ENCODE measurements around the gene C17orf113.

Gene C17orf113

DNA sequence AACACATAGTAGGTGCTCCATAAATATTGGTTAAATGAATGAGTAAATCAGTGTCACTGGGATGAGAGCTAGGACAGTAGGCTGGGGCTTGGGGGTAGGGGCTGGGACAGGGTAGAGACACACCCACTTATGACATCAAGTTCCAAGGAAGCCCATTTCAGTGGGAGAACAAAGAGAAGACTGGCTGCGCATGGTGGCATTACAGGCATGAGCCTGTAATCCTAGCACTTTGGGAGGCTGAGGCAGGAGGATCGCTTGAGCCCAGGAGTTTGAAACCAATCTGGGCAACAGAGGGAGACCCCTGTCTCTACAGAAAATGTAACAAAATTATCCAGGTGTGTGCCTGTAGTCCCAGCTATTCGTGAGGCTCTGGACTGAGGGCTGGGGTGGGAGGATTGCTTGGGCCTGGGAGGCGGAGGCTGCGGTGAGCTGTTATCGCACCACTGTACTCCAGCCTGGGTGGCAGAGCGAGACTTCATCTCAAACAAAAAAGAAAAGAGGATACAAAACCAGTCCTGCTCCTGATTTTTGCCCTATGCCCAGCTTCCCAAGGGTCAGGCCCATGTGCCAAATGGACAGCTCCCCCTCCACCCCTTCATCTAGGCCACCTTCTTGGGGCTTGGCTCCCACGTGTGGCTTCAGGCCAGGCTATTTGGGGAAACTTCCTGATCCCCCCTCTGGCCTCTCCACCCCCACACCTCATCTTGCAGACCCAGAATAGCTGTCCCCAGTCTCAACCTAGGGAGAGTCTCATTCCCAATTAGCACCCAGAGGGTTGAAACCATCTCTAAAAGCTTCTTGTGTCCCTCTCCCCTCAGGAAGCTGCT lies 40.8 kb upstream of the C17orf113 start:
- TF ChIP-seq, protein P1, sequence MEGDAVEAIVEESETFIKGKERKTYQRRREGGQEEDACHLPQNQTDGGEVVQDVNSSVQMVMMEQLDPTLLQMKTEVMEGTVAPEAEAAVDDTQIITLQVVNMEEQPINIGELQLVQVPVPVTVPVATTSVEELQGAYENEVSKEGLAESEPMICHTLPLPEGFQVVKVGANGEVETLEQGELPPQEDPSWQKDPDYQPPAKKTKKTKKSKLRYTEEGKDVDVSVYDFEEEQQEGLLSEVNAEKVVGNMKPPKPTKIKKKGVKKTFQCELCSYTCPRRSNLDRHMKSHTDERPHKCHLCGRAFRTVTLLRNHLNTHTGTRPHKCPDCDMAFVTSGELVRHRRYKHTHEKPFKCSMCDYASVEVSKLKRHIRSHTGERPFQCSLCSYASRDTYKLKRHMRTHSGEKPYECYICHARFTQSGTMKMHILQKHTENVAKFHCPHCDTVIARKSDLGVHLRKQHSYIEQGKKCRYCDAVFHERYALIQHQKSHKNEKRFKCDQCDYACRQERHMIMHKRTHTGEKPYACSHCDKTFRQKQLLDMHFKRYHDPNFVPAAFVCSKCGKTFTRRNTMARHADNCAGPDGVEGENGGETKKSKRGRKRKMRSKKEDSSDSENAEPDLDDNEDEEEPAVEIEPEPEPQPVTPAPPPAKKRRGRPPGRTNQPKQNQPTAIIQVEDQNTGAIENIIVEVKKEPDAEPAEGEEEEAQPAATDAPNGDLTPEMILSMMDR (IDR thresholded peaks at IDR 0.05; ENCODE audit: low read depth, low read length, poor library complexity, severe bottlenecking): no peak
- no peak for TF ChIP-seq EZH2phosphoT487 (IDR thresholded peaks at IDR 0.05; ENCODE audit: borderline replicate concordance, low read length)
- no peak overlapping the region for H3K4me2 ChIP-seq (ENCODE audit: low read length)
- H3K27ac ChIP-seq (ENCODE audit: low read depth, low read length): no peak overlapping the region
- H3K9me2 ChIP-seq (replicated peaks; ENCODE audit: control insufficient read depth, low read length): no peaks in the 10 kb centered on the region
- peaks cover 16% of the 10 kb centered on the region for H3K27me3 ChIP-seq (ENCODE audit: control insufficient read depth, low read length)
- no peaks in the 10 kb centered on the region for H3K79me2 ChIP-seq (ENCODE audit: control insufficient read depth, low read length)
- H3K9me3 ChIP-seq (ENCODE audit: control insufficient read depth, insufficient read depth, low read length): no peaks in the 10 kb centered on the region
- no peaks in the 10 kb centered on the region for H3K4me1 ChIP-seq (ENCODE audit: control insufficient read depth, low read length)
- H3F3A ChIP-seq (ENCODE audit: control insufficient read depth, insufficient read depth): peaks cover 3% of the 10 kb centered on the region; the same call in 1 of the 2 replicates
- H3K36me3 ChIP-seq (ENCODE audit: control insufficient read depth, low read length): no peaks in the 10 kb centered on the region
- H4K20me1 ChIP-seq (ENCODE audit: control insufficient read depth, insufficient read depth, low read depth, low read length): no peaks in the 10 kb centered on the region
- no peak overlapping the region for H3K4me3 ChIP-seq (ENCODE audit: low read length)

DNA sequence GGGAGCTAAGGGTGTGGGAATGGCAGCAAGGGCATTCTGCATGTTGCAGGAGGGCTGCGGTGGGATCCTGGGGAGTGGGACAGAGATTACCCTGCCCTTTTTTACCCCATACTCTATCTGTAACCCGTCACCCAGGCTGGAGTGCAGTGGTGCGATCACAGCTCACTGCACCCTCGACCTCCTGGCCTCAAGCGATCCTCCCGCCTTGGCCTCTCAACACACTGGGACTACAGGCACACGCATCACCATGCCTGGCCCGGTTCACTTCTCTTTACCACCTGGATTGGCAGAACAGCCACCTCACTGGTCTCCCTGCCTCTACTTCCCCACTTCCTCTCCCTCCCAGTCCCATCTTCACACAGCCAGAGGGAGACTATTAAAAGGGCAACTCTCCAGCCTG lies 38.3 kb upstream of the C17orf113 start:
- no peaks in the 10 kb centered on the region for H3K9me3 ChIP-seq (ENCODE audit: control insufficient read depth, insufficient read depth, low read length)
- no peaks in the 10 kb centered on the region for H3K9me2 ChIP-seq (replicated peaks; ENCODE audit: control insufficient read depth, low read length)
- peaks cover 3% of the 10 kb centered on the region; the same call in 1 of the 2 replicates for H3F3A ChIP-seq (ENCODE audit: control insufficient read depth, insufficient read depth)
- H4K20me1 ChIP-seq (ENCODE audit: control insufficient read depth, insufficient read depth, low read depth, low read length): no peaks in the 10 kb centered on the region
- no peaks in the 10 kb centered on the region for H3K4me1 ChIP-seq (ENCODE audit: control insufficient read depth, low read length)
- H3K27me3 ChIP-seq (ENCODE audit: control insufficient read depth, low read length): peaks cover 11% of the 10 kb centered on the region; the same call in 1 of the 2 replicates
- H3K4me2 ChIP-seq (ENCODE audit: low read length): no peak overlapping the region
- TF ChIP-seq EZH2phosphoT487 (IDR thresholded peaks at IDR 0.05; ENCODE audit: borderline replicate concordance, low read length): no peak
- TF ChIP-seq, protein P1 (IDR thresholded peaks at IDR 0.05; ENCODE audit: low read depth, low read length, poor library complexity, severe bottlenecking): no peak
- H3K4me3 ChIP-seq (ENCODE audit: low read length): no peak overlapping the region
- no peak overlapping the region for H3K27ac ChIP-seq (ENCODE audit: low read depth, low read length)
- no peaks in the 10 kb centered on the region for H3K79me2 ChIP-seq (ENCODE audit: control insufficient read depth, low read length)
- H3K36me3 ChIP-seq (ENCODE audit: control insufficient read depth, low read length): no peaks in the 10 kb centered on the region

DNA sequence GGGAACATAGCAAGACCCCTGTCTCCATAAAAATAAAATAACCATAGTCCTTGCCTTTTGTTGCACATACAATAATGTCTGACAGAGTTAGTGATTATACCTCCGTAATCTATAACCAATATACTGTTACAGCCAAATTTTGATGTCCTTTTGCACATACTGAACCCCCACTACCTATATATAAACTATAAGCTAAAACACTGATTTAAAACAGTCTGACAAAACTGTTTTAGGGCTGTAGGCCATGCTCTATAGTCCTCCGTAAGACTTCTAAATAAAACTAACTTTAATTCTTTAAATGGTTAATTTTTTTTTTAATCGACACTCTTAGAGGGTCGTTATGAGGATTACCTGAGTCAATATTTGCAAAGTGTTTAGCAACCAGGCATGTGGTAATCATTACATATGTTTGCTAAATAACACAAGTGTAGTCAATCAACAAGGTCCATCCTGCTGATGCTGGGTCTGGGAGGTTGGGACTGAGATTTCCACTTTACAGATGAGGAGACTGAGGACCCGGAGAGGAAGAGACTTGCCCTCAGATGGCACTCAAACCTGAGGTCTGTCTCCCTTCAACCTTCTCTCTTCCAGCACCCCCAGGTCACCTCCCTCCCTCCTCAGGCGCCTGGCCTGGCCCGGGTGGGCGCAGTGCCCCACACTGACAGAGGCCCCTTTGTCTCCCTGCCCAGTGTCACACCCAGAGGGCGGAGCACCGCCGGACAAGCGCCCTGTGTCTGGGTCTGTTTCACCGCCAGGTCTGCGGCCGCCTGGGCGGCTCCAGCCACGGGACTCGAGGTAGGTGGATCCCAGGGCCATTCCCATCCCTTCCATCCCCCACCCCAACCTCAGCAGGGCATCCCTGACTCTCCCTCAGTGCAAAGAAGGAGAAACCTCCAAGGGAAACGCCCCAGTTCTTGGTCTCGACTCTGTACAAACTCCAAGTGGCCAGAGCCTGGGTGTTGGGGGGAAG lies 37.6 kb upstream of the C17orf113 start:
- H3K4me3 ChIP-seq (ENCODE audit: low read length): no peak overlapping the region
- peaks cover 3% of the 10 kb centered on the region; the same call in 1 of the 2 replicates for H3F3A ChIP-seq (ENCODE audit: control insufficient read depth, insufficient read depth)
- H3K4me1 ChIP-seq (ENCODE audit: control insufficient read depth, low read length): no peaks in the 10 kb centered on the region
- no peaks in the 10 kb centered on the region for H3K36me3 ChIP-seq (ENCODE audit: control insufficient read depth, low read length)
- H3K9me3 ChIP-seq (ENCODE audit: control insufficient read depth, insufficient read depth, low read length): no peaks in the 10 kb centered on the region
- no peaks in the 10 kb centered on the region for H3K79me2 ChIP-seq (ENCODE audit: control insufficient read depth, low read length)
- H3K4me2 ChIP-seq (ENCODE audit: low read length): no peak overlapping the region
- H3K27me3 ChIP-seq (ENCODE audit: control insufficient read depth, low read length): peaks cover 11% of the 10 kb centered on the region; the same call in 1 of the 2 replicates
- TF ChIP-seq, protein P1 (IDR thresholded peaks at IDR 0.05; ENCODE audit: low read depth, low read length, poor library complexity, severe bottlenecking): no peak
- TF ChIP-seq EZH2phosphoT487 (IDR thresholded peaks at IDR 0.05; ENCODE audit: borderline replicate concordance, low read length): no peak
- H4K20me1 ChIP-seq (ENCODE audit: control insufficient read depth, insufficient read depth, low read depth, low read length): no peaks in the 10 kb centered on the region
- H3K9me2 ChIP-seq (replicated peaks; ENCODE audit: control insufficient read depth, low read length): no peaks in the 10 kb centered on the region
- no peak overlapping the region for H3K27ac ChIP-seq (ENCODE audit: low read depth, low read length)

All from DOHH2 (cell line).